Retinal pigment epithelial cell (primary cell): ENCODE measurements around the gene DERL3.
"Not testable (repeated sequence)": the region's sequence is repeated elsewhere in the genome, so short reads cannot be mapped to it uniquely, and the experiment has no call there.

Source experiments
- DNase-seq: peaks from one replicate; pipeline ENCODE4 v3.0.0-alpha.2; 2010; ENCODE audit warnings: low read depth
- H3K4me3 ChIP-seq: 2 replicates; pipeline ENCODE4 v1.5.1; 2011; ENCODE audit warnings: mild to moderate bottlenecking, low read length, control low read depth, moderate library complexity
- CTCF ChIP-seq: conservative IDR thresholded peaks from 2 replicates; pipeline ENCODE4 v1.5.1; 2011; ENCODE audit warnings: low read depth, low read length, control low read depth, inconsistent platforms

The DERL3 gene

DNA sequence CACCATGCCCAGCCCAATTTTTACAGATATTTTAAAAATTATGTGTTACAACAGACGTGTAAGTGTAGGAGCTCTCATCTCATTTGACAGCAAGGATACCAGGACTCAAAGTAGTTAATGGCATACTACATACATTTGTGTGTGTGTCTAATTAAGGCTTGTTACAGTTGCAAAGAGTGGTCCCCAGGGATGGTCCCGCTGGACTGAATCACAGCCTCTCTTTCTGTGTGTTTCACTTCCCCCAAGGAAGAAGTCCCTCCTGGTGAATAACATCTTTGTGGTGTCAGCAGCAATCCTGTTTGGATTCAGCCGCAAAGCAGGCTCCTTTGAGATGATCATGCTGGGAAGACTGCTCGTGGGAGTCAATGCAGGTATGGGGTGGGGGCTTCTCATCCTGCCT lies 36.1 kb upstream of the DERL3 start:
- TF ChIP-seq CTCF: no peak
- no peak for DNase-seq
- no peak overlapping the region for H3K4me3 ChIP-seq

DNA sequence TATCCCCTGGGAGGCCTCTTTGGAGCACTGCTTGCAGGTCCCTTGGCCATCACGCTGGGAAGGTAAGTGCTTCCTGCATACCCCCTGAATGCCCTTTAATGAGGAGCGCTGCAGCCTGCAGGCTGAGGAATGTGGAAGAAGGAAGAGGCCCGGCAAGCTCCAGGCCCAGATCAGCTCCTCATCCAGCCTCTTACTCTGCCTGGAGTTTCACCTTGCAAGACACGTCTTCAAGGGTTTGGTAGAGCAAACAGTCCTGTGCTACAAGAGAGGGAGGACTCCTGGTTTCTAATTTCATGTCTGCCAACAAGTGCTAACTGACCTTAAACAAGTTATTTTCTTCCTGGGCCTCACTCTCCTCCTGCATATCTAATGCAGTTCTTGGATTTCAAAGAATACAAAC lies 29.8 kb upstream of the DERL3 start:
- DNase-seq: no peak
- no peak overlapping the region for H3K4me3 ChIP-seq
- TF ChIP-seq CTCF: no peak

- H3K4me3 ChIP-seq, DNase-seq: not testable (repeated sequence)
Observed at GRCh38 chr22:23864499-23865154, 25.8 kb upstream of the DERL3 start.

DNA sequence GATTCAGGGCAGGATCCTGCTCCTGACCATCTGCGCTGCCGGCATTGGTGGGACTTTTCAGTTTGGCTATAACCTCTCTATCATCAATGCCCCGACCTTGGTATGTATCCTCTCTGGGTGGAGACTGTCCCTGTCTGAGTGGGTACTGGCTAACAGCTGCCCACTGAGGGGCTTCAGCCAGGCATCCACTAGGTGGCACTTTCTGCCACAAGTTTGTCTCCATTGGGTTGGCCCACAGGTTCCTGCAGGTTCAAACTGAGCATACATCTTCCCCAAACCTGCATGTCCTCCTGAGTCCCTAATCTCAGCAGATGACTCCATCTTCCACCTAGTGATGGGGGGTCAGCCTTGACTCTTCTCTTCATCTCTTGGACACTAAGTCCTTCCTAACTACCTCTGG lies 23.3 kb upstream of the DERL3 start:
- peak; percentile 81 for TF ChIP-seq CTCF
- DNase-seq: no peak
- no peak overlapping the region for H3K4me3 ChIP-seq

GRCh38 chr22:23860187-23860586 lies 21.4 kb upstream of the DERL3 start:
- not testable (repeated sequence) for DNase-seq, H3K4me3 ChIP-seq

DNA sequence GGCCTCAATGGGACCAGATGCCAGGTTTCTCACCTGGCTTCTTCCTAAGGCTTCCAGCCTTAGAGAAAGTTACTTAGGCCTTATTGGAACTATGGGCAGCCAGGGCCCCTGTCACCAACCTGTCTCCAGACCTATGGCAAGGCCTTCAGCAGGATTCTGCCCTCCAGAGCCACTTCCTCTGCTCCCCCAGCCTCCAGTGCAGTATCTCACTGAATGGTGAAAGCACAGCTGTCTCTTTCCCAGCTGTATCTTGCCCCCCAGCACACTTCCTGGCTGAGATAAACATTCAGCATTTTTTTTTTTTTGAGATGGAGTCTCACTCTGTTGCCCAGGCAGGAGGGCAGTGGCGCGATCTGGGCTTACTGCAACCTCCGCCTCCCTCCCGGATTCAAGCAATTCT lies 20.4 kb upstream of the DERL3 start:
- no peak for TF ChIP-seq CTCF
- no peak for DNase-seq
- no peak overlapping the region for H3K4me3 ChIP-seq

GRCh38 chr22:23858484-23858815 lies 19.6 kb upstream of the DERL3 start:
- peak overlapping the region; percentile 84 for H3K4me3 ChIP-seq
- TF ChIP-seq CTCF: no peak
- DNase-seq: no peak

GRCh38 chr22:23857606-23858483 lies 19.0 kb upstream of the DERL3 start, which contains the start of gene SLC2A11:
Gene SLC2A11 (plus strand): TSS chr22:23857875. CDS start chr22:23858000, 125 bp downstream.
- peak; percentile 87 for DNase-seq
- peak; percentile 43 for TF ChIP-seq CTCF
- H3K4me3 ChIP-seq: peak within 1 kb of the TSS; percentile 84
